Loucy (cell line): Measurements from ENCODE around the gene ACMSD.

ENCODE experiments used
- CTCF ChIP-seq: fragments of 200-600 bp; sonication (generic); conservative IDR thresholded peaks from 2 replicates; pipeline ENCODE4 v1.5.1; 2014; ENCODE audit warnings: mild to moderate bottlenecking, antibody characterized with exemption, low read length
- EZH2phosphoT487 ChIP-seq: fragments of 200-600 bp; IDR thresholded peaks from 2 replicates; pipeline ENCODE4 v1.6.1; 2018; ENCODE audit warnings: antibody characterized with exemption, mild to moderate bottlenecking, moderate library complexity, borderline replicate concordance

DNA sequence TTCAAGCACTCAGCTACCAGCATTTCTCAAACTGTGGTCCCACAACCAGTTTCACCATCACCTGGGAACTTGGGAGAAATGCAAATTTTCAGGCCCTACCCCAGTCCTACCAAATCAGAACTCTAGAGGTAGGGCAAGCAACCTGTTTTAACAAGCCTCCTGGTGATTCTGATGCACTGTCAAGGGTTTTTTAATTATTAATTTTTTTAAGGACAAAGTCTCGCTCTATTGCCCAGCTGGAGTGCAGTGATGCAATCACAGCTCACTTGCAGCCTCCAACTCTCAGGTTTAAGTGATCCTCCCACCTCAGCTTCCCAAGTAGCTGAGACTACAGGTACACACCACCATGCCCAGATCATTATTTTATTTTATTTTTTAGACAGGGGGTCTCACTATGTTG is 7.8 kb downstream of the ACMSD start:
- TF ChIP-seq EZH2phosphoT487 (no peak), CTCF (no peak)
